Neural cell (in vitro differentiated cells): ENCODE results near the gene HOXC12. TPM values are rescaled to one million over a fixed set of nuclear protein-coding genes. Genes with fewer than 3 reads are reported as not detected.

ENCODE experiments used
- H2AFZ ChIP-seq: fragments of 200-600, 300-800 bp; sonication (generic), shearing (Covaris generic); 2 replicates; pipeline ENCODE4 v1.6.0; 2014; ENCODE audit warnings: low read depth, mild to moderate bottlenecking, antibody characterized with exemption, low read length, moderate library complexity
- H3F3A ChIP-seq: fragments of 200-600 bp; shearing (Covaris generic); 2 replicates; pipeline ENCODE4 v1.6.1; 2016; ENCODE audit warnings: mild to moderate bottlenecking, moderate library complexity, mixed read lengths, antibody characterized with exemption, low read length; ENCODE audit not compliant: insufficient read depth, poor library complexity, severe bottlenecking
- H3K27ac ChIP-seq: fragments of 200-600, 300-800 bp; sonication (generic), shearing (Covaris generic); 2 replicates; pipeline ENCODE4 v1.5.1; 2014; ENCODE audit warnings: mild to moderate bottlenecking, low read length, moderate library complexity
- H3K27me3 ChIP-seq: fragments of 300-800, 200-600 bp; sonication (generic), shearing (Covaris generic); 2 replicates; pipeline ENCODE4 v1.6.0; 2014; ENCODE audit warnings: mild to moderate bottlenecking, low read depth, low read length, moderate library complexity; ENCODE audit not compliant: insufficient read depth
- H3K36me3 ChIP-seq: fragments of 300-800, 200-600 bp; sonication (generic), shearing (Covaris generic); 2 replicates; pipeline ENCODE4 v1.5.1; 2014; ENCODE audit warnings: mild to moderate bottlenecking, antibody characterized with exemption, low read length, moderate library complexity; ENCODE audit not compliant: insufficient read depth
- H3K4me2 ChIP-seq: fragments of 300-800, 200-600 bp; sonication (generic), shearing (Covaris generic); 2 replicates; pipeline ENCODE4 v1.6.0; 2014; ENCODE audit warnings: mild to moderate bottlenecking, low read length
- H3K4me3 ChIP-seq: fragments of 300-800, 200-600 bp; sonication (generic), shearing (Covaris generic); 2 replicates; pipeline ENCODE4 v1.5.1; 2014; ENCODE audit warnings: mild to moderate bottlenecking, low read length, moderate library complexity
- H3K79me2 ChIP-seq: fragments of 200-600 bp; shearing (Covaris generic); replicated peaks from 2 replicates; pipeline ENCODE4 v1.6.0; 2014; ENCODE audit warnings: mild to moderate bottlenecking, low read length, moderate library complexity; ENCODE audit not compliant: insufficient read depth
- H3K9ac ChIP-seq: fragments of 300-800, 200-600 bp; sonication (generic), shearing (Covaris generic); 2 replicates; pipeline ENCODE4 v1.6.1; 2016; ENCODE audit warnings: mild to moderate bottlenecking, low read length, mixed read lengths
- H3K9me2 ChIP-seq: fragments of 200-600 bp; shearing (Covaris generic); 2 replicates; pipeline ENCODE4 v1.6.1; 2016; ENCODE audit warnings: mild to moderate bottlenecking, low read length, mixed read lengths; ENCODE audit not compliant: insufficient read depth
- H3K9me3 ChIP-seq: fragments of 200-600, 300-800 bp; sonication (generic), shearing (Covaris generic); 2 replicates; pipeline ENCODE4 v1.6.1; 2016; ENCODE audit warnings: mild to moderate bottlenecking, mixed run types, low read length, moderate library complexity, mixed read lengths
- H4K20me1 ChIP-seq: fragments of 200-600 bp; shearing (Covaris generic); 2 replicates; pipeline ENCODE4 v1.6.1; 2016; ENCODE audit warnings: mild to moderate bottlenecking, mixed run types; ENCODE audit not compliant: insufficient read depth
- CTCF ChIP-seq: fragments of 450-650 bp; IDR thresholded peaks from 2 replicates; pipeline ENCODE4 v1.5.1; 2014; ENCODE audit warnings: antibody characterized with exemption, mild to moderate bottlenecking, moderate library complexity; ENCODE audit not compliant: poor library complexity, severe bottlenecking
- EP300 ChIP-seq: fragments of 450-650 bp; conservative IDR thresholded peaks from 2 replicates; pipeline ENCODE4 v1.6.1; 2014; ENCODE audit warnings: antibody characterized with exemption, mild to moderate bottlenecking, moderate library complexity; ENCODE audit not compliant: poor library complexity, severe bottlenecking
- EZH2 ChIP-seq: fragments of 200-600, 300-800 bp; shearing (Covaris generic), sonication (generic); IDR thresholded peaks from 2 replicates; pipeline ENCODE4 v1.6.1; 2014; ENCODE audit warnings: antibody characterized with exemption, low read length, borderline replicate concordance, mild to moderate bottlenecking; ENCODE audit not compliant: insufficient read depth, poor library complexity, severe bottlenecking
- MXI1 ChIP-seq: fragments of 450-650 bp; conservative IDR thresholded peaks from 2 replicates; pipeline ENCODE4 v1.6.1; 2014; ENCODE audit warnings: antibody characterized with exemption, mild to moderate bottlenecking; ENCODE audit not compliant: poor library complexity, severe bottlenecking
- POLR2AphosphoS5 ChIP-seq: IDR thresholded peaks from 2 replicates; pipeline ENCODE4 v1.6.1; 2012
- RAD21 ChIP-seq: fragments of 450-650 bp; conservative IDR thresholded peaks from 2 replicates; pipeline ENCODE4 v1.6.1; 2014; ENCODE audit warnings: antibody characterized with exemption, mild to moderate bottlenecking, moderate library complexity
- REST ChIP-seq: IDR thresholded peaks from 2 replicates; pipeline ENCODE4 v1.6.1; 2012; ENCODE audit warnings: borderline replicate concordance
- SMC3 ChIP-seq: fragments of 450-650 bp; conservative IDR thresholded peaks from 2 replicates; pipeline ENCODE4 v1.6.1; 2014; ENCODE audit warnings: antibody characterized with exemption, mild to moderate bottlenecking, moderate library complexity; ENCODE audit not compliant: poor library complexity
- TAF1 ChIP-seq: IDR thresholded peaks from 2 replicates; pipeline ENCODE4 v1.6.1; 2012; ENCODE audit warnings: low read depth
- polyA plus RNA-seq: library from polyadenylated mRNA; depleted of rRNA; stranded (reverse); fragments of >200 nt; gene quantifications from 2 replicates; pipeline ENCODE4 v1.2.3, GENCODE V29; 2014

HOXC12 gene
- polyA plus RNA-seq, 1 donor from 2014 or later = not detected

GRCh38 chr12:53952335-53952694 is 2.4 kb upstream of the HOXC12 start:
- Histone ChIP-seq H3K27me3 (peaks cover 100% of the 10 kb centered on the region), H3K4me2 (no peak overlapping the region), H3K36me3 (no peaks in the 10 kb centered on the region), H3K4me3 (no peak overlapping the region), H3K27ac (no peak overlapping the region), H3K9me3 (no peaks in the 10 kb centered on the region), H3K9ac (no peak overlapping the region), H3F3A (no peaks in the 10 kb centered on the region), H3K9me2 (no peaks in the 10 kb centered on the region), H4K20me1 (no peaks in the 10 kb centered on the region), H2AFZ (no peak overlapping the region), H3K79me2 (no peaks in the 10 kb centered on the region)
- no peak for TF ChIP-seq EP300
- TF ChIP-seq REST = no peak
- no peak for TF ChIP-seq TAF1
- no peak for TF ChIP-seq CTCF
- TF ChIP-seq EZH2 = no peak
- TF ChIP-seq MXI1 = no peak
- TF ChIP-seq POLR2AphosphoS5 = no peak
- no peak for TF ChIP-seq RAD21
- no peak for TF ChIP-seq SMC3

GRCh38 chr12:53952871-53953734 is 1.6 kb upstream of the HOXC12 start:
- no peak overlapping the region for H3K9ac ChIP-seq
- no peak overlapping the region for H2AFZ ChIP-seq
- H3K79me2 ChIP-seq = no peaks in the 10 kb centered on the region
- H3K4me2 ChIP-seq = no peak overlapping the region
- peak; percentile 87 for TF ChIP-seq EZH2
- TF ChIP-seq POLR2AphosphoS5 = no peak
- TF ChIP-seq REST = no peak
- no peak for TF ChIP-seq SMC3
- H3K27me3 ChIP-seq = peaks cover 100% of the 10 kb centered on the region
- no peaks in the 10 kb centered on the region for H3K9me2 ChIP-seq
- no peak overlapping the region for H3K27ac ChIP-seq
- no peak overlapping the region for H3K4me3 ChIP-seq
- no peaks in the 10 kb centered on the region for H3K36me3 ChIP-seq
- H3K9me3 ChIP-seq = no peaks in the 10 kb centered on the region
- H3F3A ChIP-seq = no peaks in the 10 kb centered on the region
- no peaks in the 10 kb centered on the region for H4K20me1 ChIP-seq
